ENCODE results near the gene GALNT9.

DNA sequence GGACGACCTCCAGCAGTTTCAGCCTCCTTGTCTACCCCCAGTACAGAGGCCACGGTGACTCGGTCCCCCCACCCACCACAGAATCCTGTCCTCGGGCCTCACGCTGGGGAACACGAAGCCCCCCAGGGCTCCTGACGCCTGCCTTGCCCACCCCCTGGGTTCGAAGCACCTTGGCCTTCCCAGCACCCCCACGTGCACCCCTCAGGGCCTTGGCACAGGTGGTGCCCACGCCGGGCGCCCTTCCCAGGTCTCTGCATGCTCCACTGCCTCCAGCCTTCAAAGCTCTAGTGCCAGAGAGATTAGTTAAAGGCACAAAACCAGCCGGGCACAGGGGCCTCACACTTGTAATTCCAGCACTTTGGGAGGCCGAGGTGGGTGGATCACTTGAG is 123.3 kb downstream of the GALNT9 start:
- TF ChIP-seq POLR2A (IDR thresholded peaks at IDR 0.05), result no peak
- TF ChIP-seq, protein P1, sequence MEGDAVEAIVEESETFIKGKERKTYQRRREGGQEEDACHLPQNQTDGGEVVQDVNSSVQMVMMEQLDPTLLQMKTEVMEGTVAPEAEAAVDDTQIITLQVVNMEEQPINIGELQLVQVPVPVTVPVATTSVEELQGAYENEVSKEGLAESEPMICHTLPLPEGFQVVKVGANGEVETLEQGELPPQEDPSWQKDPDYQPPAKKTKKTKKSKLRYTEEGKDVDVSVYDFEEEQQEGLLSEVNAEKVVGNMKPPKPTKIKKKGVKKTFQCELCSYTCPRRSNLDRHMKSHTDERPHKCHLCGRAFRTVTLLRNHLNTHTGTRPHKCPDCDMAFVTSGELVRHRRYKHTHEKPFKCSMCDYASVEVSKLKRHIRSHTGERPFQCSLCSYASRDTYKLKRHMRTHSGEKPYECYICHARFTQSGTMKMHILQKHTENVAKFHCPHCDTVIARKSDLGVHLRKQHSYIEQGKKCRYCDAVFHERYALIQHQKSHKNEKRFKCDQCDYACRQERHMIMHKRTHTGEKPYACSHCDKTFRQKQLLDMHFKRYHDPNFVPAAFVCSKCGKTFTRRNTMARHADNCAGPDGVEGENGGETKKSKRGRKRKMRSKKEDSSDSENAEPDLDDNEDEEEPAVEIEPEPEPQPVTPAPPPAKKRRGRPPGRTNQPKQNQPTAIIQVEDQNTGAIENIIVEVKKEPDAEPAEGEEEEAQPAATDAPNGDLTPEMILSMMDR (IDR thresholded peaks at IDR 0.05), result no peak
- no peak for TF ChIP-seq POLR2AphosphoS5 (IDR thresholded peaks at IDR 0.05)

All from prostate gland (tissue), 2 donors.